ENCODE data around the gene DCUN1D3. TPM values are rescaled to one million over a fixed set of nuclear protein-coding genes. Genes with fewer than 3 reads are reported as not detected.

Gene DCUN1D3
- total RNA-seq, 1 donor from 2014 or later = 9.8 TPM

DNA sequence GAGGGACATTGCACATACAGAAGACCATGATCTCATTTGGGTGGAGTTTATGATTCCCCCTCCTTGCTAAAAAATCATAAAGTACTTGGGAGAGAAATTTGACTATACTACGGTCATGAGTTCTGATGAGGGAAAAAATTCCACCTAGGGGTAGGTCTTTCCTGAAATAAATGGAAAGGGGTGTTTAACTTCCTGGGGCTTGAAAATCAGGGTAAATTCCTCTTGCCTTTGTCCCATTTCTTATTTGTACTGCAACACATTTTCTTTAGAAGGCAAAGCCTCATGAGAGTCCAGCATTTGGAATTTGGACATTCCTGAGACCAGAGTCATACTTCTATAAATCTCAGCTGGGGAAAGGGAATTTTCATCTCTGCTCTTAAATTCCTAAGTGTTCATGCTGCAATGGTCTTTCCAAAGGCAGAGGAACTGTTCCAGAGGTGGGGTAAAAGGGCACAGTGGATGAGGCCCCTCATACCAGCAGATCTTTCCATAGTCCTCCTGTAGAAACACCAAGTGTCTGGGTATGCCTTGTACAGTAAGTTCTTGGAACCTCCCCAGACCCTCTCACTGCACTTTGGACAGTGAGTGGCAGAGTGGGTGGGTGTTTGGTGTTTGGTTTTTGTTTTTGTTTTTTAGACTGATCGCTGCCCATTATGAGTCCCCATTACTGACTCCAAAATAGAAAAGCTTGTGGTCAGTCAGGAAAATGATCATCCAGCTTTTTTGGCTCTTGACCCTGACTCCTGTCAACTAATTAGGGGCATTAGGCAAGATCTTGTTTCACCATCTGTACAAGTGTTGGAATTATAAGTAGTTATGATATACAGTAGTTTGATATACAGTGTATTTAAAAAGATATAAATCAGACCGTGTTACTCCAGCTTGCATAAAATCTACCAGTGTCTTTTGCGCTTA, 6.4 kb upstream of the DCUN1D3 start:
- Histone ChIP-seq H3K27me3 (ENCODE audit: low read depth) (no peaks in the 10 kb centered on the region), H3K9me3 (replicated peaks) (no peaks in the 10 kb centered on the region), H3K27ac (replicated peaks) (peak overlapping the region; percentile 99), H3K4me3 (no peak overlapping the region), H3K4me1 (peaks cover 82% of the 10 kb centered on the region), H3K36me3 (no peaks in the 10 kb centered on the region)
- TF ChIP-seq, protein P1, sequence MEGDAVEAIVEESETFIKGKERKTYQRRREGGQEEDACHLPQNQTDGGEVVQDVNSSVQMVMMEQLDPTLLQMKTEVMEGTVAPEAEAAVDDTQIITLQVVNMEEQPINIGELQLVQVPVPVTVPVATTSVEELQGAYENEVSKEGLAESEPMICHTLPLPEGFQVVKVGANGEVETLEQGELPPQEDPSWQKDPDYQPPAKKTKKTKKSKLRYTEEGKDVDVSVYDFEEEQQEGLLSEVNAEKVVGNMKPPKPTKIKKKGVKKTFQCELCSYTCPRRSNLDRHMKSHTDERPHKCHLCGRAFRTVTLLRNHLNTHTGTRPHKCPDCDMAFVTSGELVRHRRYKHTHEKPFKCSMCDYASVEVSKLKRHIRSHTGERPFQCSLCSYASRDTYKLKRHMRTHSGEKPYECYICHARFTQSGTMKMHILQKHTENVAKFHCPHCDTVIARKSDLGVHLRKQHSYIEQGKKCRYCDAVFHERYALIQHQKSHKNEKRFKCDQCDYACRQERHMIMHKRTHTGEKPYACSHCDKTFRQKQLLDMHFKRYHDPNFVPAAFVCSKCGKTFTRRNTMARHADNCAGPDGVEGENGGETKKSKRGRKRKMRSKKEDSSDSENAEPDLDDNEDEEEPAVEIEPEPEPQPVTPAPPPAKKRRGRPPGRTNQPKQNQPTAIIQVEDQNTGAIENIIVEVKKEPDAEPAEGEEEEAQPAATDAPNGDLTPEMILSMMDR (IDR thresholded peaks at IDR 0.05; ENCODE audit: borderline replicate concordance) = no peak
- intact Hi-C loops (cut with micrococcal nuclease) = no loop called here
- no peak for DNase-seq

DNA sequence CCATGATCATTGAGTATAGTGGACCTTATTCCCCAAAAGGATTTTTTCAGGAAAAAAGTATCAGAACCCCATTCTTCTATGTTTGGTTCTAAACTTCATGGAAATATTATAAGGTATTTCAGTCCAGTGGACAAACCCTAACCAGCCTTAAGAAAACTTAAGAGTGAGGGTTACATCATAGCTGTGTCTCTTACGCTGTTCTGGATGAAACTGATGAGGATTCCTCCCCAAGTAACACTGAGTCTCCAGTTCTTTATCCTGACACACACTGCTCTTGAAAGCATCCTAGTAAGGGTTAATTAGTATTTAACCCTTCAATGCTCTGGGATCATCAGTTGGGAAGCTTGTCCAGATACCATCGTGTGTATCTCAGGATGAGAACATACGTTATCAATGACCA, 5.4 kb upstream of the DCUN1D3 start:
- H3K27ac ChIP-seq (replicated peaks) = peak overlapping the region; percentile 99
- intact Hi-C loops (cut with micrococcal nuclease) = no loop called here
- H3K4me1 ChIP-seq = peaks cover 81% of the 10 kb centered on the region
- no peaks in the 10 kb centered on the region for H3K36me3 ChIP-seq
- no peak for DNase-seq
- H3K9me3 ChIP-seq (replicated peaks) = no peaks in the 10 kb centered on the region
- H3K4me3 ChIP-seq = no peak overlapping the region
- no peaks in the 10 kb centered on the region for H3K27me3 ChIP-seq (ENCODE audit: low read depth)
- TF ChIP-seq, protein P1 (IDR thresholded peaks at IDR 0.05; ENCODE audit: borderline replicate concordance) = no peak

DNA sequence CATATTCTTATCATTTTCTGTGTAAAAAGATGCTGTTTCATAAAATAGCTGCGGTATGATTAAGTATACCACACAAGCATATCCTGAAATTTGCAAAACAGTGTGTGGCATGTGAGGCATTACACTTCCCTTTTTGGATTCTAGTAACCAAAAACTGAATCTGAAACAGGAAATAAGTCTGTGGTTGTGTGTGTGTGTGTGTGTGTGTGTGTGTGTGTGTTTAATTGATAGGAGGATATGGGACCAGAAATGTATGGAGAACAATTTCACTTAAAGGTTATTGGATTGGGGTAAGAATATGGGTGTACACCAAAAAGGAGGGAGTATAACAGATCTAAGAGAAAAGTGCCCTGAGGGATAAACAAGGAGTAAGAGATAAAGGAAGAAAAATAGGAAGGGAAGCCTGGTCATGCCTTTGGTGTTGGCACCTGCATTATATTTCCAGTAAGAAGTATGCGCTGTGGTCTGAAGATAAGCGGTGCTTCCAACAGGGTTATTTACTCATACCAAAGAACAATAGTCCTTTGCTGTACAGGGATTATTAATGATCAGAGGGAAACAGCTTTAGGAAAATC, 4.4 kb upstream of the DCUN1D3 start:
- intact Hi-C loops (cut with micrococcal nuclease) = loop anchor here (5.0 kb wide), 1 partner anchor 42 kb away; no protein-coding TSS in a partner anchor
- TF ChIP-seq, protein P1 (IDR thresholded peaks at IDR 0.05; ENCODE audit: borderline replicate concordance) = no peak
- peak overlapping the region; percentile 19 for H3K4me3 ChIP-seq
- no peaks in the 10 kb centered on the region for H3K27me3 ChIP-seq (ENCODE audit: low read depth)
- H3K27ac ChIP-seq (replicated peaks) = peak overlapping the region; percentile 99
- H3K9me3 ChIP-seq (replicated peaks) = no peaks in the 10 kb centered on the region
- peaks cover 80% of the 10 kb centered on the region for H3K4me1 ChIP-seq
- no peaks in the 10 kb centered on the region for H3K36me3 ChIP-seq
- no peak for DNase-seq

DNA sequence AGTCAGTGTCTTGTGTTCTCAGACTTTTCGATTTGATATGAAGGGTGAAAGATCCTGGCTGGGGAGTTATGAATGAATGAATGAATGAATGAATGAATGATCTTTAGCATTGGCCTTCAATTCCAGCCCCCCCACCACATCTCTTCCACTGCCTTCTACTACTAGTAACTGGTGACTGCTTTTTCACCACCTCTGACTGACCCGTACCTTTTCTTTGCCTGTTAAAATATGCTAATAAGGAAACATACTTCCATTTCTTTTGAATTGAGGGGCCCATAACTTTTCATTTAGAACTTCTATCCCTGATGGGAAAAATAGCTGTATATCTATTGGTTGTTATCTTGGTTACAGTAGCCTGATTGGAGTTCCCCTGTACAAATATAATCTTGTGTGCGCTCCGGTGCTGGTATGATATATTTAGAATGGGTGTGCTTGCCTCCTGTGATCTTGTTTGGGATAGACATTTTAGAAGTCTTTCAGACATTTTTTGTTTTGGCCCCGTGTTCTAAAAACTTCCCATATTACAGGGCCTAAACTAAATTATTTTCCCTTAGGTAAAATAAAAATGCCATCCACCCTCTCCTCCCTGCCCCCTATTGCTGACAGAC, 3.8 kb upstream of the DCUN1D3 start:
- peak overlapping the region; percentile 19 for H3K4me3 ChIP-seq
- no peak for DNase-seq
- no peaks in the 10 kb centered on the region for H3K9me3 ChIP-seq (replicated peaks)
- intact Hi-C loops (cut with micrococcal nuclease) = loop anchor here (5.0 kb wide), 1 partner anchor 42 kb away; no protein-coding TSS in a partner anchor
- H3K27ac ChIP-seq (replicated peaks) = peak overlapping the region; percentile 99
- TF ChIP-seq, protein P1 (IDR thresholded peaks at IDR 0.05; ENCODE audit: borderline replicate concordance) = no peak
- no peaks in the 10 kb centered on the region for H3K36me3 ChIP-seq
- H3K4me1 ChIP-seq = peaks cover 86% of the 10 kb centered on the region
- H3K27me3 ChIP-seq (ENCODE audit: low read depth) = no peaks in the 10 kb centered on the region

DNA sequence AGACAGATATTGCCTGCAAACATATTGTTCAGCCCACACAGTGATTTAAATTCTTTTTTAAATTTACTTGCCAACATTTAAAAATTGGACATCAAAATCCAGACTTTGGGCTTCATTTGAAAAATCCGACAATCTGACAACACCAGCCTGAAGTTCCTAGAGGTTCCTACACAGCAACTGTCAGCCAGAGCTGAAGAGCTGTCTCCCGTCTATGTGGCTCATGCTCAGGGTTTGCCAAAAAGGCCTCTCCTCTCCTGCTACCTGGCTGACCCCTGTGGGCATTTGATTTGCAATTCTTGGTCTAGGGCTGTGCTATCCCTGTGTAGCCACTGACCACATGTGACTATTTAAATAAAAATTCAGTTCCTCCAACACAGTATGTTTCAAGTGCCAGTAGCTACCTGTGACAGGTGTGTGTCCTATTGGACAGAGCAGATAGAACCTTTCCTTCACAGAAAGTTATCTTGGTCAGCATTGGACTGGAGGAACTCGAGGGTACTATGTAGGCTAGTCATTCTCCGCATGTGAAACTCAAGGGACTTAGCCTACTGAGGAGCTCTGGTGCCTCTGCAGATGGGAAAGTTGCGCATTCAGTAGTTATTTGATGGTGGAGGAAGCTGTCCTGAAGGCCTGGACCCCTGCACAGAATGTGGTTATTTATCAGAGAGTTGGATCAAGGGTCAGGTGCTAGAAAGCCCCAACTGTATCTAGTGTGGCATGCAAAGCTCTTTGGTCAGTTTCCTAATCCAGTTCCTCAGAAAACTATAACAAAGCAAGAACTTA, 3.1 kb upstream of the DCUN1D3 start:
- Histone ChIP-seq H3K27me3 (ENCODE audit: low read depth) (no peaks in the 10 kb centered on the region), H3K4me1 (peaks cover 93% of the 10 kb centered on the region), H3K36me3 (no peaks in the 10 kb centered on the region), H3K9me3 (replicated peaks) (no peaks in the 10 kb centered on the region), H3K27ac (replicated peaks) (peak overlapping the region; percentile 99), H3K4me3 (peak overlapping the region; percentile 19)
- TF ChIP-seq, protein P1 (IDR thresholded peaks at IDR 0.05; ENCODE audit: borderline replicate concordance) = no peak
- intact Hi-C loops (cut with micrococcal nuclease) = loop anchor here (5.0 kb wide), 1 partner anchor 41 kb away; no protein-coding TSS in a partner anchor
- no peak for DNase-seq
